Measurements from ENCODE around the gene RSPH6A. TPM values are rescaled to one million over a fixed set of nuclear protein-coding genes. Genes with fewer than 3 reads are reported as not detected.
"Not testable (repeated sequence)": the region's sequence is repeated elsewhere in the genome, so short reads cannot be mapped to it uniquely, and the experiment has no call there.

RSPH6A gene
- total and polyA plus RNA-seq, 3 experiments from 2014 or later: 0.16 to 0.22 TPM; not detected in 1

DNA sequence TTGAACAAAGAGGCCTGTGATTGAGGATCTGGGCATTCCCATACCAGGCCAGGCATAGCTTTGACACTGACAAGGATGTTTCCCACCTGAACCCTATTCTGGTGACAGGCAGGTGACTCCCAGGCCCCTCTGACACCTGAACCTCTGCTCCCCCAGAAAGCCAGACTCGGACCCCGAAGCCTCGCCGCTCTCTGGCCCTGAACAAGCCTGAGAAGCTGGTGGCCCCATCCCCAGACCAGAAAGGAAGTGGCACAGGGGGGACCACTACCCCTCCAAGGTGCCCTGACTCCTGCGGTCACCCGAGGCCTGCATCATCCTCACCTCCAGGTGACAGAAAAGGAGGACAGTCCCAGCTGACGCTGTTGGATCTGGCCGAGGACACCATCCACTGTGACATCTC lies 60.8 kb downstream of the RSPH6A start:
- CTCF ChIA-PET: interaction anchor here (0.5 to 1.1 kb wide), 3 partner anchors 11 to 45 kb away, joined by 3 to 4 read pairs (median 3); partner anchors contain the start of gene FBXO46
- Mint-ChIP-seq H3K4me1 (no peaks in the 10 kb centered on the region), H3K36me3 (no peaks in the 10 kb centered on the region), H3K9me3 (no peaks in the 10 kb centered on the region), H3K27ac (no peak overlapping the region), H3K4me3 (no peak overlapping the region), H3K27me3 (peaks cover 0 to 6% of the 10 kb centered on the region in 2 donors)
- H3K9me3 ChIP-seq (ENCODE audit: low read length): no peaks in the 10 kb centered on the region
- H3K4me3 ChIP-seq (ENCODE audit: low read length): no peak overlapping the region
- no peak for DNase-seq
- no peak overlapping the region for H3K27ac ChIP-seq (ENCODE audit: low read depth, low read length)
- H3K4me1 ChIP-seq (ENCODE audit: insufficient read depth, low read length): no peaks in the 10 kb centered on the region
- POLR2A ChIA-PET: no interaction called here
- H3K36me3 ChIP-seq (ENCODE audit: insufficient read depth, low read length): no peaks in the 10 kb centered on the region
- no peaks in the 10 kb centered on the region for H3K27me3 ChIP-seq (ENCODE audit: insufficient read depth, low read length, poor library complexity, severe bottlenecking)

DNA sequence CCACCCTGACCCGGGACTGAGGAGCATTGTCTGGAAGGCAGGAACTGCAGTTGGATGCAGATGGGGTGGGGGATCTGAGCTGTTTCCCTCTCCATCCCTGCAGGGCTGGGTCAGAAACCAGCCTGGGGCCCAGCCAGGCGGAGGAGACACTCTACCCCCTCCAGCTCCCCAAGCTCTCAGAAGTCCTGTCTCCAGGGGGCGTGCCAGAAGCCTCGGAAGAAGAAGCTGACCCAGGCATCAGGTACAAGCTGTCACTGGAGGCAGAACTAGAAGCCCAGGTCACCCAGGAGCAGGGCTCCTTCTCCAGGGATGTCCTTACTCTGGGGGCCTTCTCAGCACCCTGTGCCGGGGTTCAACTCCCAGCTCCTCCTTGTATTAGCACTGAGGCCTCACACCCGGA lies 61.6 kb downstream of the RSPH6A start:
- no peak for DNase-seq
- no peaks in the 10 kb centered on the region for H3K9me3 ChIP-seq (ENCODE audit: low read length)
- no peaks in the 10 kb centered on the region for H3K4me1 ChIP-seq (ENCODE audit: insufficient read depth, low read length)
- no peak overlapping the region for H3K4me3 ChIP-seq (ENCODE audit: low read length)
- Mint-ChIP-seq H3K36me3 (no peaks in the 10 kb centered on the region), H3K27ac (no peak overlapping the region), H3K4me3 (no peak overlapping the region), H3K4me1 (no peaks in the 10 kb centered on the region), H3K9me3 (no peaks in the 10 kb centered on the region), H3K27me3 (no peaks in the 10 kb centered on the region)
- no peaks in the 10 kb centered on the region for H3K36me3 ChIP-seq (ENCODE audit: insufficient read depth, low read length)
- ChIA-PET POLR2A (no interaction called here), CTCF (interaction anchor here (1.1 kb wide), 2 partner anchors 12 to 46 kb away, joined by 3 read pairs; no protein-coding TSS in a partner anchor)
- no peak overlapping the region for H3K27ac ChIP-seq (ENCODE audit: low read depth, low read length)
- no peaks in the 10 kb centered on the region for H3K27me3 ChIP-seq (ENCODE audit: insufficient read depth, low read length, poor library complexity, severe bottlenecking)

GRCh38 chr19:45752639-45753038 lies 62.5 kb downstream of the RSPH6A start:
- DNase-seq: no peak
- no peaks in the 10 kb centered on the region for H3K4me1 ChIP-seq (ENCODE audit: insufficient read depth, low read length)
- no peak overlapping the region for H3K4me3 ChIP-seq (ENCODE audit: low read length)
- no peak overlapping the region for H3K27ac ChIP-seq (ENCODE audit: low read depth, low read length)
- H3K4me3 Mint-ChIP-seq: no peak overlapping the region
- H3K4me1 Mint-ChIP-seq: no peaks in the 10 kb centered on the region
- ChIA-PET CTCF (interaction anchor here (0.6 to 0.7 kb wide), 2 partner anchors 16 to 223 kb away, joined by 3 read pairs; no protein-coding TSS in a partner anchor), POLR2A (interaction anchor here (0.6 kb wide), 1 partner anchor 719 kb away, joined by 5 read pairs; no protein-coding TSS in a partner anchor)
- H3K9me3 Mint-ChIP-seq: no peaks in the 10 kb centered on the region
- no peaks in the 10 kb centered on the region for H3K36me3 ChIP-seq (ENCODE audit: insufficient read depth, low read length)
- no peaks in the 10 kb centered on the region for H3K27me3 ChIP-seq (ENCODE audit: insufficient read depth, low read length, poor library complexity, severe bottlenecking)
- peak overlapping the region in 1 of 8 donors; percentile 45 for H3K27ac Mint-ChIP-seq
- H3K9me3 ChIP-seq (ENCODE audit: low read length): no peaks in the 10 kb centered on the region
- H3K36me3 Mint-ChIP-seq: no peaks in the 10 kb centered on the region
- no peaks in the 10 kb centered on the region for H3K27me3 Mint-ChIP-seq

- H3K9me3 ChIP-seq (ENCODE audit: low read length); H3K27ac Mint-ChIP-seq; H3K36me3 ChIP-seq (ENCODE audit: insufficient read depth, low read length); CTCF ChIA-PET; H3K9me3 Mint-ChIP-seq; H3K27me3 ChIP-seq (ENCODE audit: insufficient read depth, low read length, poor library complexity, severe bottlenecking); POLR2A ChIA-PET; H3K4me1 Mint-ChIP-seq; H3K4me1 ChIP-seq (ENCODE audit: insufficient read depth, low read length); H3K4me3 Mint-ChIP-seq; H3K27me3 Mint-ChIP-seq; DNase-seq; H3K4me3 ChIP-seq (ENCODE audit: low read length); H3K27ac ChIP-seq (ENCODE audit: low read depth, low read length); H3K36me3 Mint-ChIP-seq: not testable (repeated sequence)
These were observed 63.6 kb downstream of the RSPH6A start for GRCh38 chr19:45751483-45751882.

DNA sequence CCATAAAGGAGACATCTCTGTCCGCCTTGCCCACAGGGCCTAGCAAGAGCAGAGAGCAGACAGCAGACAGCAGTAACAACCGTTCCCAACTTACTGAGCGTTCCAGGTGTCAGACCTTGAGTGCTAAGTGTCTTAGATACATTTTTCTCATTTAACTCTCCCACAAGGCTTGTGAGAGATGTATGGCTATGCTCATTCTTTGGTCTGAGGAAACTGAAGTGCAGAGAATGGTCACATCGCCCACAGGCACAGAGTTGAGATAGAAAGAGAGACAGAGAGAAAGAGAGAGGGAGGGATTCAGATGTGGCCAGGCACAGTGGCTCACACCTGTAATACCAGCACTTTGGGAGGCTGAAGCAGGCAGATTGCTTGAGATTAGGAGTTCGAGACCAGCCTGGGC lies 67.6 kb downstream of the RSPH6A start:
- Histone ChIP-seq H3K27me3 (ENCODE audit: insufficient read depth, low read length, poor library complexity, severe bottlenecking) (no peaks in the 10 kb centered on the region), H3K4me1 (ENCODE audit: insufficient read depth, low read length) (no peaks in the 10 kb centered on the region), H3K9me3 (ENCODE audit: low read length) (no peaks in the 10 kb centered on the region), H3K36me3 (ENCODE audit: insufficient read depth, low read length) (no peaks in the 10 kb centered on the region), H3K4me3 (ENCODE audit: low read length) (no peak overlapping the region), H3K27ac (ENCODE audit: low read depth, low read length) (no peak overlapping the region)
- Mint-ChIP-seq H3K27me3 (peaks cover 15 to 18% of the 10 kb centered on the region in 2 donors), H3K36me3 (no peaks in the 10 kb centered on the region), H3K27ac (no peak overlapping the region), H3K4me1 (no peaks in the 10 kb centered on the region), H3K4me3 (no peak overlapping the region), H3K9me3 (no peaks in the 10 kb centered on the region)
- POLR2A ChIA-PET: no interaction called here
- CTCF ChIA-PET: no interaction called here
- no peak for DNase-seq

DNA sequence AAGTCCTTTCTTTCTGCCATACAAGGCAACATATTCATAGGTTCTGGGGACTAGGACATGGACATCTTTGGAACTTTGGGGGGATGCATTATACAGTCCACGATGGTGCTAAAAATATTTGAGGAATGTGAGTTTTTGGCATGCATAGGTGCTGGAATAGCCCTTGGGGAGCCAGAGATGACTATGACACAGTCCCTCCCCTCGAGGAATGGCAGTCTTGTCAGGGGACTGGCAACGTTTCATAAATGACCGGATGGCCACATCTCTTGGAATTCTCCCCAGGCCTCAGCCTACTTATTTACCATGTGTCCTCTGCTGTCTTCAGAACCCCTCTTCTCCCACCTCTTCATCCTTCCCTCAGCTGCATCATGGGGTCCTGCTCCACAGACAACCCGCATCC lies 68.2 kb downstream of the RSPH6A start:
- H3K27ac ChIP-seq (ENCODE audit: low read depth, low read length): no peak overlapping the region
- CTCF ChIA-PET: no interaction called here
- no peaks in the 10 kb centered on the region for H3K4me1 ChIP-seq (ENCODE audit: insufficient read depth, low read length)
- no peaks in the 10 kb centered on the region for H3K27me3 ChIP-seq (ENCODE audit: insufficient read depth, low read length, poor library complexity, severe bottlenecking)
- no peaks in the 10 kb centered on the region for H3K36me3 ChIP-seq (ENCODE audit: insufficient read depth, low read length)
- no peak overlapping the region for H3K4me3 ChIP-seq (ENCODE audit: low read length)
- Mint-ChIP-seq H3K27me3 (peaks cover 15 to 21% of the 10 kb centered on the region in 2 donors), H3K36me3 (no peaks in the 10 kb centered on the region), H3K27ac (no peak overlapping the region), H3K4me1 (no peaks in the 10 kb centered on the region), H3K4me3 (no peak overlapping the region), H3K9me3 (no peaks in the 10 kb centered on the region)
- POLR2A ChIA-PET: no interaction called here
- DNase-seq: no peak
- H3K9me3 ChIP-seq (ENCODE audit: low read length): no peaks in the 10 kb centered on the region

Other genes starting within 250 kb of the RSPH6A start
- 10 to 100 TPM; 14.2 to 17.5 TPM for gene OPA3, start 230.5 kb downstream of the RSPH6A start, total RNA-seq
- gene OPA3, start 230.5 kb downstream of the RSPH6A start, polyA plus RNA-seq: 18.1 TPM
- not detected for gene GPR4, start 213.1 kb downstream of the RSPH6A start, total RNA-seq
- not detected for gene GPR4, start 213.1 kb downstream of the RSPH6A start, polyA plus RNA-seq
- gene EML2, start 175.9 kb downstream of the RSPH6A start, total RNA-seq: 100 to 1,000 TPM; 122 to 128 TPM
- 18.8 TPM for gene EML2, start 175.9 kb downstream of the RSPH6A start, polyA plus RNA-seq
- 1 to 10 TPM; 1.7 to 1.9 TPM for gene GIPR, start 147.1 kb downstream of the RSPH6A start, total RNA-seq
- gene GIPR, start 147.1 kb downstream of the RSPH6A start, polyA plus RNA-seq: 0.21 TPM
- 100 to 1,000 TPM; 738 to 747 TPM for gene SNRPD2, start 123.4 kb downstream of the RSPH6A start, total RNA-seq
- 1,016 TPM for gene SNRPD2, start 123.4 kb downstream of the RSPH6A start, polyA plus RNA-seq
- gene QPCTL, start 122.6 kb downstream of the RSPH6A start, total RNA-seq: 10 to 100 TPM; 11.3 to 11.5 TPM
- 2.0 TPM for gene QPCTL, start 122.6 kb downstream of the RSPH6A start, polyA plus RNA-seq
- gene FBXO46, start 84.4 kb downstream of the RSPH6A start, total RNA-seq: 10 to 100 TPM; 25.2 to 30.4 TPM
- gene FBXO46, start 84.4 kb downstream of the RSPH6A start, polyA plus RNA-seq: 21.1 TPM
- gene MEIOSIN, start 81.9 kb downstream of the RSPH6A start, total RNA-seq: not detected
- gene MEIOSIN, start 81.9 kb downstream of the RSPH6A start, polyA plus RNA-seq: not detected
- 1 to 10 TPM; 2.5 to 2.6 TPM for gene SIX5, start 46.1 kb downstream of the RSPH6A start, total RNA-seq
- gene SIX5, start 46.1 kb downstream of the RSPH6A start, polyA plus RNA-seq: 0.23 TPM
- 10 to 100 TPM; 27.1 to 28.2 TPM for gene DMPK, start 32.8 kb downstream of the RSPH6A start, total RNA-seq
- 1.6 TPM for gene DMPK, start 32.8 kb downstream of the RSPH6A start, polyA plus RNA-seq
- 10 to 100 TPM; 57.6 to 62.9 TPM for gene DMWD, start 22.5 kb downstream of the RSPH6A start, total RNA-seq
- gene DMWD, start 22.5 kb downstream of the RSPH6A start, polyA plus RNA-seq: 25.6 TPM
- gene SYMPK, start 47.8 kb upstream of the RSPH6A start, total RNA-seq: 100 to 1,000 TPM; 116 to 119 TPM
- 17.5 TPM for gene SYMPK, start 47.8 kb upstream of the RSPH6A start, polyA plus RNA-seq
- under 1 TPM; 0.59 to 0.62 TPM for gene FOXA3, start 49.0 kb upstream of the RSPH6A start, total RNA-seq
- not detected for gene FOXA3, start 49.0 kb upstream of the RSPH6A start, polyA plus RNA-seq
- gene IRF2BP1, start 70.8 kb upstream of the RSPH6A start, total RNA-seq: 10 to 100 TPM; 17.9 to 18.6 TPM
- 8.5 TPM for gene IRF2BP1, start 70.8 kb upstream of the RSPH6A start, polyA plus RNA-seq
- gene MYPOP, start 87.3 kb upstream of the RSPH6A start, total RNA-seq: 1 to 10 TPM; 4.9 to 5.8 TPM
- gene MYPOP, start 87.3 kb upstream of the RSPH6A start, polyA plus RNA-seq: 0.46 TPM
- not detected for gene NANOS2, start 99.5 kb upstream of the RSPH6A start, total RNA-seq
- gene NANOS2, start 99.5 kb upstream of the RSPH6A start, polyA plus RNA-seq: not detected
- gene NOVA2, start 158.6 kb upstream of the RSPH6A start, total RNA-seq: not detected
- not detected for gene NOVA2, start 158.6 kb upstream of the RSPH6A start, polyA plus RNA-seq
- gene CCDC61, start 180.2 kb upstream of the RSPH6A start, total RNA-seq: 10 to 100 TPM; 20.0 to 23.3 TPM
- gene CCDC61, start 180.2 kb upstream of the RSPH6A start, polyA plus RNA-seq: 13.8 TPM
- gene PGLYRP1, start 207.7 kb upstream of the RSPH6A start, total RNA-seq: not detected
- gene PGLYRP1, start 207.7 kb upstream of the RSPH6A start, polyA plus RNA-seq: not detected
- gene IGFL4, start 225.7 kb upstream of the RSPH6A start, total RNA-seq: not detected
- not detected for gene IGFL4, start 225.7 kb upstream of the RSPH6A start, polyA plus RNA-seq

Data from CD8-positive, alpha-beta memory T cell (primary cell).